Measurements from ENCODE around the gene ETS2.
A peak's percentile ranks its signal among the peaks of the same experiment; 100 is the strongest.

The ETS2 gene

DNA sequence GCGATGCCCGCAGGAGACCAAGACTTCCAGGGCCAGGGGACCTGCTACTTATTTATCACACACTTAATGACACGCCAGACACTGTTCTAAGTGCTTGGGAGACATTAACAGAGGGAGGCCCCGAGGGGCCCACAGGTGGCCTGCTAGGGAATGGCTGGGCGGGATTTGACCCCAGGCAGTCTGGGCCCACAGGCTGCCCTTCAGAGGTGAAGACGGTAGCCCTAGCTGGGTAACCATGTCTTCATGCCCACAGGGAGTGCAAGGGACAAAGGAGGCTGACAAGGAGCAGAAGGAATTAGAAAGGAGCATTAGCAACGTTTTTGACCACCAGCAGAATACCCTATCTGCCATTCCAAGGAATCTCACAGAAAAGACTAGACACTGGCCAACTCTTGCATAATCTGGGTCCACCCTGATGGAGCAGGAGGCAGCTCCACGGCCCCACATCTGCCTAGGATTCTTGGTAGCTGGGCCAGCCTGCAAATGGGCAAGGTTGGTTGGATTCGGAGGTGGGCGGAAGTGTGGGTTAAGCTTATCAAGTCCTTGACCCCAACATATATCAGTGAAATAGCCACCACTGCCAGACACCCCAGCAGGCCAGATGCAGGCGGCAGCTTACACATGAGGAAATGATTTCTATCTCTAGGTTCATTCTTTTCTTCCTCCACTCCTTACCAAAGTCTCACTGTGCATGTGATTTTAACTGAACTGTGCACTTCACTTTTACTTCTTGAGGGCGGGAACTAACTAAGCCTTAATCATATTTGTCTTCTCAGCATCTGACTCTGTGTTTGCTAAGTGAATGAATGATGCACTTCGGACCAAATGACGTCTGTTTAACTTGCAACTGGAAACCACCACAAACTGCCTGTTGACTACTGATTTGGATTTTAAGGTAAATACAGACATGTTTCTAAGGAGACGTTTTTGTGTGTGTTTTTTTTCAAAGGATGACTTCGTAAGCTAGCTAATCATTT, 3.4 kb upstream of the ETS2 start:
- peak; percentile 58 for DNase-seq

- no peak for DNase-seq
Measured at GRCh38 chr21:38803075-38803660, 2.6 kb upstream of the ETS2 start.

- DNase-seq: no peak
Measured at GRCh38 chr21:38804030-38804788, 1.5 kb upstream of the ETS2 start.

DNA sequence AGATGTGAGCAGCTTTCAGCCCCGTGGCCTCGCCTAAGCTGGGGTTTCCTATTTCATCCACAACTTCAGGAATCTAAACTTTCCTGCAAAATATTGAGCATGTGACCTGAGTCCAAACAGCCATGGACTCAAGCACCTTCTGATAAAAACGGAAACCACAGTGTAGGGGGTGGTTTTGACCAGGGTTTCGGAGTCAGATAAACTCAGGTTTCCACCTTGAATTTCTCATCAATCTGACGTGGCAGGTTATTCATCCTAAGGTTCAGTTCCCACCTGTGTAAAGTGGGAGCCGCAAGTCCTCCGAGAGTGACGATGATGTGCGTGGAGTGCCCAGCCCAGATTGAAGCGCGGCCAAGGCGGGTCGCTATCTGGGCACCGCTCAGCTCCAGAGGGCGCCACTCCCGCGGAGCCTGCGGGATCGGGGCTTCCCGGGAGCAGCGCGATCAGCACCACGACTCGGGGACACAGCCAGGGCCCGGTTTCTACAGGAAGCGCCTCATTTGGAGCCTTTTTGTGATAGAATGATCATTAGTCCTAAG, 871 bp upstream of the ETS2 start:
- peak; percentile 52 for DNase-seq

GRCh38 chr21:38806153-38806941, 618 bp downstream of the ETS2 start:
- DNase-seq: no peak

DNA sequence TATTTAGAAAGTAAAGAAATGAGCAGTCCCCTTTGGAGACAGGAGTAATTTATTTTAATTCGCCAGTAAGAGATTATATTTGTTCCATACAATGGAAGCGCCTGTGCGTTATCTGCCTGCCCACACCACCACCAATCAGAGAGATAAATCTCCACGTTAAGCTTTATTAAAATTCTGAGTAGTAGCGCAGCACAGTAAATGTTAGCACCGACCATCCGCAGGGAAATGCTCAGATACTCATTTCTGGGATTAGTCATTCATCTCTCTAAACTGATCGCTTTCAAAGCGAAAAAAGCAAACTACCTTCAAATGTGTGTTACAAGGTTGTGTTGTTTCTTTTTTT, 1.2 kb downstream of the ETS2 start:
- DNase-seq: no peak

DNA sequence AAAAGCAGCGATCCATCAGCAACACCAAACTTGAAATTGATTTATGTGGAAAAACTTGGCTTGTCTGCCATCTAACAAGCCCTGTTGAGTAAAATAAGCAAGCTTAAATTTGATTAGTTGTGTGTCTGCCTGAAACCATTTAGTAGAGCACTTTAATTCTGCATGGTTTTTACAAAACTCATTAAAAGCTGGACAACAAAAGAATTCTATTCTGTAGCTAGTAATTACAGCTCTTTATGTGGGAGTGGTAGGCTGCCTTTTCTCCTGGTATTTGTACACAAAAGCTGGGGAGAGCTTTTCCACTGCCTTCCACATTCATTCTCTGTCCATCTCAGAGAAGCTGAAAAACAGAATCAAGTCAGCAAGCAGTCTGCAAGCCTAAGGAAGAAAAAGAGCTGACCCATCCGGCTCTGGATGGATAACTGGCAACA, 1.7 kb downstream of the ETS2 start:
- peak; percentile 53 for DNase-seq

- no peak for DNase-seq
Measured at GRCh38 chr21:38807986-38808385, 2.3 kb downstream of the ETS2 start.

GRCh38 chr21:38809198-38809878, 3.6 kb downstream of the ETS2 start:
- no peak for DNase-seq

GRCh38 chr21:38810034-38810825, 4.5 kb downstream of the ETS2 start:
- no peak for DNase-seq

- DNase-seq: no peak
Measured at GRCh38 chr21:38810826-38811164, 5.1 kb downstream of the ETS2 start.

DNA sequence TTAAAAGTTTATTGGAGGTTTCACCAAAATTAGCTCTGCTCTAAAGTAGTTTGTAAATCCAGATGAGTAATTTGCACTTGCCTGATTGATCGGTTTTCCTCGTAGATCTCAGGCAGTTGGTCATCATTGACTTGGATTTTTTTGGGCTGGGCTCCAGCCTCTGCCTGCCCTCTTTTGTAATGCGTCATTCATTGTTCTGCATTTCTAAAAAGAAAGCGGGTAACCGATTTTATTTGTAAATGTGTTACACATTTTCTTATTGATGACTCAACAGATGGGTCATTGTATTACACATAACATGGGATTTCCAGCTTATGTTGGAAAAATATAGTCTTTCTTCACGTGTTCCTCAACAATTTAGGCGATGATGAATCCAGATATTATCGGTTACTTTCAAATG, 5.5 kb downstream of the ETS2 start:
- no peak for DNase-seq

DNA sequence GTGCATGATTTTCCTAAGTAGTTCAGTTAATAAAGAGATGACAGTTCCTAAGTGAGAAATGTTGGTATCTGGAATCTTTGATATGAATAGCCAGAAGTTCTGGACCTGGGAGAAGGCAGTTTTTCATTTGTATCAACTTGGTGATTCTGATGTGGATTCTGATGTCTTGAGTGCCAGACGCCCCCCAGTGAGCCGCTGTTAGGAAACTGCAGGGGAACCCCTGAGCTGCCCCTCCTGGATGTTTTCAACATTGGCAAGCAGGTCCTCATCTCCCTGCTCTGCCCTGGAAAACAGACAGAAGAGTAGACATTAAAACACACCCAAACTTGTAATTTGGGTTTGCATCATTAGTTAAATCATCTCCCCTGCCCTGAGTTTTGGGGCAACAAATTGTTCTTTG, 7.4 kb downstream of the ETS2 start:
- DNase-seq: no peak

GRCh38 chr21:38813547-38813946, 7.8 kb downstream of the ETS2 start:
- DNase-seq: no peak

DNA sequence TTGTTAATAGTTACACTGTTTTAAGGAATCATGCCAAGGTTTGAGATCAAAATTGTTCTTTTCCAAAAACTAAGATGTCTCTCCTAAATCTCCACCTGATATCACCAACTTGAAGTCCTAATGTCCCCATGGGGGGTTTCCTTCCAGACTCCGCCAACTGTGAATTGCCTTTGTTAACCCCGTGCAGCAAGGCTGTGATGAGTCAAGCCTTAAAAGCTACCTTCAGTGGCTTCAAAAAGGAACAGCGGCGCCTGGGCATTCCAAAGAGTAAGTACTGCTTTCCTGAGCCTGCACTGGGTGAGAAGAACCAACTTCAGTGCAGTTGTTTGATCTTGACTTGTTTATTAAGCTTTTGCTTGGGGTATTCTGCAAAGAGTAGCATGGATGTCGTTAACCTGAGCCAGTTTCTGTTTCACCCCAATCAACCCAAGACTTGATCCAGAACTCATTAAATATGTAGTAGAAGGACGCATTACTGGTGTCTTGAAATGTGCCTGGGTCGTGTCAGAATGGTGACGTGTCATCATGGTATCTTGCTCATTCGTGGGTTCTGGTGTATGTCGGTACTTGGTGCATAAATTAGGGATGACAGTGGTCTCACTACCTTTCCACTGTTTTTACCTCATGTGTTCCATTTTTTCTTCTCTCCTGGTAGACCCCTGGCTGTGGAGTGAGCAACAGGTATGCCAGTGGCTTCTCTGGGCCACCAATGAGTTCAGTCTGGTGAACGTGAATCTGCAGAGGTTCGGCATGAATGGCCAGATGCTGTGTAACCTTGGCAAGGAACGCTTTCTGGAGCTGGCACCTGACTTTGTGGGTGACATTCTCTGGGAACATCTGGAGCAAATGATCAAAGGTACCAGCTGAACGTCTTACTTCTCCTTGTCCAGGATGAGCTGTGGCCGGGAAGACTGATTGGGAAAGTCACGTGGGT, 8.7 kb downstream of the ETS2 start:
- DNase-seq: no peak

GRCh38 chr21:38815060-38815405, 9.3 kb downstream of the ETS2 start:
- no peak for DNase-seq

DNA sequence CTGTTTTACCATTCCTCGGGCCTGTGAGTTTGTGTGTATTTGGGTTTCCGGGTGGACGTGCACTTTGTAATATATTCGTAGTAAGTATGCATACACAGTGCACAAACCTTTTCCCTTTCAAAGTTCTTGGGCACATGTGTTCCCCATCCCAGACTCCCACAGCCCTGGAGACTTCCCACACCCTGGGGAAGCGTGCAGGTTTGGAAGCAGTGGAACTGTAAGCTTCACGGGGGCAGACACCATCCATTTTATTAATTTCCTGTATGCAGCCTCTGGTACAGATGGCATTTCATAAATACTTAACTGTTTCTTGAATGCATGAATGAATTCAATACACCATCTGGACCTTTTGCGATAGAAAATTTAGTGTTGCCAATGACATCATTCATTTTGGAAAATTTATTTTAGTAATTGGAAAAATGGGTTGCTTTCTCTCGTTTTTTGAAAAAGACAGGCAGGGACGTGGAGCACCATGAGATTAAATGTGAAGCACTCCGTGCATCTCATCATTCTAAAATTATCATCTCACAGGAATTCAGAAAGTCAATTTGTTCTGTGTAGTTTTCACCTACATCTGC, 10.8 kb downstream of the ETS2 start:
- no peak for DNase-seq

- DNase-seq: no peak
Measured at GRCh38 chr21:38817371-38818324, 11.9 kb downstream of the ETS2 start.

DNA sequence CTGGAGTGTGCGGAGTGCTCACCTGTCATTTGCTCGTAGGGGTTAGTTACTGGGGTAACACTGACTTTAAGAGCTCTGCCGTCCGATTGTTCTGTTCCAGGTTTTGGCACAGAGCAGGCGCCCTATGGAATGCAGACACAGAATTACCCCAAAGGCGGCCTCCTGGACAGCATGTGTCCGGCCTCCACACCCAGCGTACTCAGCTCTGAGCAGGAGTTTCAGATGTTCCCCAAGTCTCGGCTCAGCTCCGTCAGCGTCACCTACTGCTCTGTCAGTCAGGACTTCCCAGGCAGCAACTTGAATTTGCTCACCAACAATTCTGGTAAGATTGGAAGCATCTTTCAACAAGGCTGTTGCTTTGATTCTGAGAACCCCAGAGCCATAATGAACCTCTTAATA, 12.6 kb downstream of the ETS2 start:
- DNase-seq: no peak
